K562 (cell line): Measurements from ENCODE around the gene OMA1. TPM values are rescaled to one million over a fixed set of nuclear protein-coding genes. Genes with fewer than 3 reads are reported as not detected.

Experiments
- ATAC-seq: fragments of 200-7000 bp; cut with Tn5 transposase; 3 replicates; pipeline ENCODE4 v1.9.1; 2020; ENCODE audit warnings: moderate library complexity
- BruUV-seq: library from RNA; stranded (reverse); fragments of 400-500 nt; replicated peaks from 2 replicates; lab custom pipeline; 2021; lab: Mats Ljungman, UMichigan
- CTCF ChIA-PET: fragments of 300-600 bp; formaldehyde crosslinking; extraction: SDS; loops from one replicate; lab custom pipeline; 2021; ENCODE audit warnings: low intra/inter-chr PET ratio; lab: Yijun Ruan, JAX
- POLR2A ChIA-PET: fragments of 300-600, 350-650 bp; sonication (Branson Sonifier 250); formaldehyde crosslinking; extraction: SDS; loops from one replicate; lab custom pipeline; 2021; ENCODE audit warnings: antibody characterized with exemption, inconsistent platforms; lab: Yijun Ruan, JAX
- DNase-seq, 4 experiments: peaks; one replicate each; pipeline versions ENCODE4 v3.0.0 to v3.0.0-alpha.2; 2011 to 2018; ENCODE audit warnings: low spot score in 3 of 4, mixed read lengths in 3 of 4; ENCODE audit errors: extremely low read depth in 1 of 4
- FAIRE-seq: peaks from 2 replicates; lab custom pipeline; 2011; peaks lifted over from hg19 to GRCh38; lab: Jason Lieb, UNC
- H2AFZ ChIP-seq: 2 replicates; pipeline ENCODE4 v1.6.0; 2011; ENCODE audit warnings: low read depth, low read length, control low read depth, inconsistent platforms
- H3K27ac ChIP-seq: fragments of 200-600 bp; 3 replicates; pipeline ENCODE4 v1.8.0; 2011; ENCODE audit warnings: low read depth, mild to moderate bottlenecking, control low read depth, inconsistent platforms, low read length, moderate library complexity, mixed read lengths; ENCODE audit errors: extremely low read depth
- H3K27me3 ChIP-seq, 2 experiments: fragments of 300-600 bp in 1 of 2; 2 replicates in 1 of 2; 3 replicates in 1 of 2; pipeline versions ENCODE4 v1.6.0 to v1.8.0; 2011; ENCODE audit warnings: inconsistent platforms in 2 of 2, low read length in 2 of 2, mild to moderate bottlenecking in 1 of 2, mixed read lengths in 1 of 2, moderate library complexity in 1 of 2; ENCODE audit not compliant: control insufficient read depth in 2 of 2, insufficient read depth in 2 of 2
- H3K36me3 ChIP-seq: fragments of 300-600 bp; 3 replicates; pipeline ENCODE4 v1.8.0; 2011; ENCODE audit warnings: mild to moderate bottlenecking, low read length, inconsistent platforms; ENCODE audit not compliant: control insufficient read depth, insufficient read depth
- H3K4me1 ChIP-seq, 2 experiments: fragments of 200-600 bp in 1 of 2; replicated peaks in 1 of 2; 2 replicates in 1 of 2; 3 replicates in 1 of 2; pipeline versions ENCODE4 v1.5.1 to v1.8.0; 2011; ENCODE audit warnings: inconsistent platforms in 2 of 2, low read length in 2 of 2, mild to moderate bottlenecking in 1 of 2, mixed read lengths in 1 of 2, moderate library complexity in 1 of 2; ENCODE audit not compliant: control insufficient read depth in 2 of 2, insufficient read depth in 2 of 2
- H3K4me2 ChIP-seq: 2 replicates; pipeline ENCODE4 v1.6.1; 2011; ENCODE audit warnings: low read length, control low read depth, inconsistent platforms, mixed read lengths; ENCODE audit not compliant: insufficient read depth
- H3K4me3 ChIP-seq: fragments of 200-600 bp; sonication (generic), shearing (Covaris generic); 2 replicates; pipeline ENCODE4 v1.5.1; 2016; ENCODE audit warnings: control low read depth, inconsistent platforms
- H3K79me2 ChIP-seq: fragments of 200-600 bp; 3 replicates; pipeline ENCODE4 v1.8.0; 2011; ENCODE audit warnings: low read length, inconsistent platforms; ENCODE audit not compliant: control insufficient read depth, insufficient read depth
- H3K9ac ChIP-seq, 2 experiments: 2 replicates each; pipeline versions ENCODE4 v1.6.0 to v1.6.1; 2011; ENCODE audit warnings: low read depth in 2 of 2, low read length in 2 of 2, control low read depth in 1 of 2, inconsistent platforms in 1 of 2, mild to moderate bottlenecking in 1 of 2, mixed read lengths in 1 of 2; ENCODE audit not compliant: insufficient read depth in 1 of 2
- H3K9me1 ChIP-seq: one replicate; pipeline ENCODE4 v1.6.0; 2011; ENCODE audit warnings: inconsistent platforms, mild to moderate bottlenecking, low read length, moderate library complexity; ENCODE audit not compliant: control insufficient read depth, insufficient read depth
- H3K9me3 ChIP-seq: replicated peaks from 2 replicates; pipeline ENCODE4 v1.5.1; 2011; ENCODE audit warnings: low read depth, low read length, inconsistent platforms; ENCODE audit not compliant: control insufficient read depth, insufficient read depth
- H4K20me1 ChIP-seq: replicated peaks from 2 replicates; pipeline ENCODE4 v1.6.1; 2011; ENCODE audit warnings: low read length, inconsistent platforms, mixed read lengths; ENCODE audit not compliant: control insufficient read depth, insufficient read depth
- CBFA2T2 ChIP-seq: fragments of 450-650 bp; conservative IDR thresholded peaks from 2 replicates; pipeline ENCODE4 v1.6.1; 2017; ENCODE audit warnings: mild to moderate bottlenecking
- CBFA2T3 ChIP-seq: fragments of 450-650 bp; IDR thresholded peaks from 2 replicates; pipeline ENCODE4 v1.6.1; 2017
- CEBPB ChIP-seq: fragments of 450-650 bp; IDR thresholded peaks from 2 replicates; pipeline ENCODE4 v1.6.1; 2016; ENCODE audit warnings: missing genetic modification characterization, missing compliant biosample characterization
- CEBPG ChIP-seq, 3 experiments: fragments of 200-800 bp in 1 of 3; sonication (Bioruptor generic) in 1 of 3; sonication (generic) in 1 of 3; formaldehyde crosslinking in 1 of 3; IDR thresholded peaks in 2 of 3; conservative IDR thresholded peaks in 1 of 3; 2 replicates each; pipeline versions ENCODE4 v1.6.1 to v1.8.0; 2016 to 2022; ENCODE audit warnings: missing compliant biosample characterization in 2 of 3, missing genetic modification characterization in 2 of 3, mild to moderate bottlenecking in 1 of 3, missing genetic modification reagents in 1 of 3
- JUND ChIP-seq, 2 experiments: IDR thresholded peaks; 2 replicates in 1 of 2; 3 replicates in 1 of 2; pipeline ENCODE4 v1.6.1; 2011; ENCODE audit warnings: borderline replicate concordance in 2 of 2, low read depth in 2 of 2, low read length in 2 of 2, improper control_type of control experiment in 1 of 2, missing biosample characterization in 1 of 2, missing genetic modification characterization in 1 of 2, missing genetic modification reagents in 1 of 2
- MYBL2 ChIP-seq, 2 experiments: fragments of 450-650 bp in 1 of 2; sonication (generic) in 1 of 2; formaldehyde crosslinking in 1 of 2; IDR thresholded peaks; 2 replicates each; pipeline versions ENCODE4 v1.6.1 to v1.8.1; 2017 to 2022; ENCODE audit warnings: borderline replicate concordance in 1 of 2, inconsistent platforms in 1 of 2, low read depth in 1 of 2, mild to moderate bottlenecking in 1 of 2, missing genetic modification reagents in 1 of 2, moderate library complexity in 1 of 2
- NCOA6 ChIP-seq: fragments of 450-650 bp; IDR thresholded peaks from 2 replicates; pipeline ENCODE4 v1.6.1; 2017; ENCODE audit warnings: mild to moderate bottlenecking
- RBM25 ChIP-seq: fragments of 200-400 bp; formaldehyde crosslinking; IDR thresholded peaks from 2 replicates; pipeline ENCODE4 v1.6.1; 2018; ENCODE audit warnings: low read length, low read depth, moderate library complexity; ENCODE audit not compliant: severe bottlenecking
- SNRNP70 ChIP-seq: fragments of 200-400 bp; formaldehyde crosslinking; optimal IDR thresholded peaks from 2 replicates; pipeline ENCODE3; 2017; ENCODE audit warnings: low read depth, low read length
- TCF3 ChIP-seq: sonication (generic); formaldehyde crosslinking; IDR thresholded peaks from 2 replicates; pipeline ENCODE4 v1.4.0; 2020; ENCODE audit warnings: mild to moderate bottlenecking, missing genetic modification reagents
- TEAD4 ChIP-seq, 2 experiments: sonication (generic) in 1 of 2; formaldehyde crosslinking in 1 of 2; IDR thresholded peaks; 2 replicates each; pipeline versions ENCODE4 v1.6.1 to v1.8.0; 2012 to 2022; ENCODE audit warnings: borderline replicate concordance in 1 of 2, inconsistent platforms in 1 of 2, low read length in 1 of 2, mild to moderate bottlenecking in 1 of 2, missing genetic modification reagents in 1 of 2
- WGBS: fragments of 100-300 bp; shearing (Covaris generic); methylation state at CpG from one replicate; pipeline ENCODE4 v1.1.6; 2016; ENCODE audit warnings: low coverage, mixed read lengths; ENCODE audit not compliant: insufficient coverage; ENCODE audit errors: missing lambda C conversion rate; 5-methylcytosine and 5-hydroxymethylcytosine counted together
- in situ Hi-C: fragments of 300-500 bp; cut with MboI; formaldehyde crosslinking; loops from 4 replicates; pipeline ENCODE4 v1.15.0; 2018; ENCODE audit warnings: inconsistent platforms, mixed read lengths
- intact Hi-C: fragments of 100-400 bp; cut with micrococcal nuclease; formaldehyde crosslinking; loops from 2 replicates; pipeline ENCODE4 v1.14.2; 2022
- polyA plus RNA-seq, 8 experiments: library from polyadenylated mRNA; depleted of rRNA in 4 of 8; stranded (reverse) in 5 of 8; unstranded in 3 of 8; fragments of >200 nt; fragmentation: Nextera tagmentation in 2 of 8; fragmentation: Illumina TruSeq in 1 of 8; extraction: Ambion mirVana in 2 of 8; extraction: Trizol in 1 of 8; gene quantifications; 2 replicates each; pipeline versions ENCODE4 v1.2.1 to v1.2.3, GENCODE V29; 2011 to 2014; ENCODE audit warnings: inconsistent platforms in 1 of 8, missing spikeins in 1 of 8
- total RNA-seq, 7 experiments: library from RNA; depleted of rRNA in 6 of 7; stranded (reverse); fragments of >200 nt in 6 of 7; fragmentation: Illumina TruSeq in 2 of 7; extraction: Trizol in 2 of 7; gene quantifications; 2 replicates each; pipeline versions ENCODE4 v1.2.1 to v1.2.3, GENCODE V29; 2011 to 2021; ENCODE audit warnings: low replicate concordance in 1 of 7
- TF ChIP-seq, protein P1 (sequence below): sonication (generic); formaldehyde crosslinking; IDR thresholded peaks from 2 replicates; pipeline ENCODE4 v1.8.0; 2022; ENCODE audit warnings: missing genetic modification reagents, mild to moderate bottlenecking, moderate library complexity, borderline replicate concordance
- TF ChIP-seq, protein P2 (sequence below), 2 experiments: fragments of 450-650 bp in 1 of 2; sonication (generic) in 1 of 2; formaldehyde crosslinking in 1 of 2; IDR thresholded peaks in 1 of 2; conservative IDR thresholded peaks in 1 of 2; 2 replicates each; pipeline versions ENCODE4 v1.6.1 to v1.8.1; 2016 to 2023; ENCODE audit warnings: mild to moderate bottlenecking in 2 of 2, moderate library complexity in 2 of 2, inconsistent platforms in 1 of 2, missing genetic modification reagents in 1 of 2

OMA1 gene
- total and polyA plus RNA-seq, 9 of the 15 experiments (the other 6 are each of a cell fraction or from before 2014, with no cell fraction given), result 16.6 to 51.5 (median 33.5) TPM

DNA sequence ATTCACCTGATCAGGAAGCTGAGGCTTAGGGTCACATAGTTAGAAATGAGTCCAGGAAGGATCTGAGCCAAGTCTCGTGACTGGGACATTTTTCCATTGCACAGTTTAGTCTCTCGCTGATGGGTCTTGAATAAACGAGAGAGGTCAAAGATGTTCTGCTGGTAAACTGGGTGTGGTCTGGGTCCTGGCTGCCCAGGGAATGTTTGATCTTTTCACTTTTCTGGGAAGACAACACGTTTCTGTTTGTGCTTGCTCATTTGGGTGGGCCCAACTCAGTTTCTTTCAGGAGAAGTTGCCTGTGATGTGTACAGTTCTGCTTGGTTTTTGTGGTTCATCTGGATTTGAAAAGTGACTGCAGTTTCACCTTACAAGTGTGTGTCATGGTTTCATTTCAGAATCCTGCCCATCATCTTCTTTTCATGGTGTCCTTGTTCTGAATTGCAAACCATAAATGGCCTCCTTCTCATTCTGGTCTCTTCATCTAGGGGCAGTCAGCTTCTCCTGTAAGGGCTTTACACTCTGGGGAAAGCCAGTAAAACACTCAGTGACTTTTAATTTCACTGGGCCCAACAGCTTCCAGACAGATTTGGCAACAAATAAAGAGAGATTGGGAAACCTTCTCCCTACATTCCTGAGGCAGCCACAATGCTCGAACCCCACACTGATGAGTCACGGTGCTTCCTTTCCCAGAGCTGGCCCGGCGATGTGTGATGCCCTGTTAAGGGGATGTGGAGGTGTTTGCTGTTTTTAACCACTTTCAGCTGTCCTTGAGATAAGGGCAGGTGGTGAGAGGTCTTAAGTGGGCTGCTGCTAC is 37.8 kb upstream of the OMA1 start:
- in situ Hi-C loops, result no loop called here
- Histone ChIP-seq H3K9me1 (no peaks in the 10 kb centered on the region), H3K4me1 (peaks cover 0 to 12% of the 10 kb centered on the region in 2 experiments; a peak in 2 of 5 replicates), H3K9ac (no peak overlapping the region), H4K20me1 (no peaks in the 10 kb centered on the region; the same call in 1 of the 2 replicates), H3K4me2 (no peak overlapping the region; the same call in 1 of the 2 replicates), H3K79me2 (no peaks in the 10 kb centered on the region), H3K27me3 (peaks cover 0 to 3% of the 10 kb centered on the region in 2 experiments; a peak in 1 of 5 replicates), H3K4me3 (no peak overlapping the region), H3K36me3 (no peaks in the 10 kb centered on the region), H2AFZ (peak overlapping the region; percentile 34), H3K9me3 (no peaks in the 10 kb centered on the region), H3K27ac (no peak overlapping the region)
- intact Hi-C loops, result no loop called here
- CTCF ChIA-PET, result no interaction called here
- BruUV-seq, result no TSS peak
- peak; percentile 72 for ATAC-seq
- POLR2A ChIA-PET, result interaction anchor here (1.5 kb wide), 1 partner anchor 10 kb away, joined by 3 read pairs; no protein-coding TSS in a partner anchor
- DNase-seq, result peak; percentile 39 to 54 (median 48)
- FAIRE-seq, result peak; percentile 84
- TF ChIP-seq CEBPB (peak; percentile 58), MYBL2 (IDR thresholded peaks at IDR 0.05; ENCODE audit: low read depth) (no peak), MYBL2 (CRISPR knock-in tag; IDR thresholded peaks at IDR 0.05; ENCODE audit: borderline replicate concordance) (no peak), TEAD4 (IDR thresholded peaks at IDR 0.05; ENCODE audit: low read length) (peak; percentile 43; the same call in 1 of the 2 replicates), TEAD4 (CRISPR knock-in tag; IDR thresholded peaks at IDR 0.05; ENCODE audit: borderline replicate concordance) (no peak), RBM25 (peak; percentile 30), TCF3 (peak; percentile 41; the same call in 1 of the 2 replicates), JUND (IDR thresholded peaks at IDR 0.05; ENCODE audit: borderline replicate concordance, low read depth, low read length) (peak; percentile 66; the same call in 1 of the 2 replicates), JUND (tag; IDR thresholded peaks at IDR 0.05; ENCODE audit: borderline replicate concordance, low read depth, low read length) (peak; percentile 67; the same call in 1 of the 3 replicates), CEBPG (CRISPR knock-in tag; IDR thresholded peaks at IDR 0.05) (no peak), CEBPG (tag; conservative IDR thresholded peaks at IDR 0.05 in 1 of 2, IDR thresholded peaks at IDR 0.05 in 1 of 2) (peak in 1 of 2 experiments; percentile 57; a peak in 2 of 4 replicates), SNRNP70 (no peak), CBFA2T3 (peak; percentile 56), CBFA2T2 (peak; percentile 37; the same call in 1 of the 2 replicates), NCOA6 (no peak)
- TF ChIP-seq, protein P1, sequence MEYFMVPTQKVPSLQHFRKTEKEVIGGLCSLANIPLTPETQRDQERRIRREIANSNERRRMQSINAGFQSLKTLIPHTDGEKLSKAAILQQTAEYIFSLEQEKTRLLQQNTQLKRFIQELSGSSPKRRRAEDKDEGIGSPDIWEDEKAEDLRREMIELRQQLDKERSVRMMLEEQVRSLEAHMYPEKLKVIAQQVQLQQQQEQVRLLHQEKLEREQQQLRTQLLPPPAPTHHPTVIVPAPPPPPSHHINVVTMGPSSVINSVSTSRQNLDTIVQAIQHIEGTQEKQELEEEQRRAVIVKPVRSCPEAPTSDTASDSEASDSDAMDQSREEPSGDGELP (CRISPR knock-in tag), result peak; percentile 45; the same call in 1 of the 2 replicates
- TF ChIP-seq, protein P2, sequence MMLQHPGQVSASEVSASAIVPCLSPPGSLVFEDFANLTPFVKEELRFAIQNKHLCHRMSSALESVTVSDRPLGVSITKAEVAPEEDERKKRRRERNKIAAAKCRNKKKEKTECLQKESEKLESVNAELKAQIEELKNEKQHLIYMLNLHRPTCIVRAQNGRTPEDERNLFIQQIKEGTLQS (IDR thresholded peaks at IDR 0.05), result peak; percentile 41
- TF ChIP-seq, protein P2 (CRISPR knock-in tag; conservative IDR thresholded peaks at IDR 0.05), result no peak
- WGBS, result 4% methylated on average over 8 of the region's 8 CpGs
